GM19043 (cell line): ENCODE data around the gene IL1A.
A peak's percentile ranks its signal among the peaks of the same experiment; 100 is the strongest.

Experiments used
- ATAC-seq: cut with Tn5 transposase; IDR thresholded peaks from one replicate; pipeline ENCODE4 v1.9.1; 2021; ENCODE audit warnings: low read depth; ENCODE audit not compliant: unreplicated experiment

Gene IL1A

DNA sequence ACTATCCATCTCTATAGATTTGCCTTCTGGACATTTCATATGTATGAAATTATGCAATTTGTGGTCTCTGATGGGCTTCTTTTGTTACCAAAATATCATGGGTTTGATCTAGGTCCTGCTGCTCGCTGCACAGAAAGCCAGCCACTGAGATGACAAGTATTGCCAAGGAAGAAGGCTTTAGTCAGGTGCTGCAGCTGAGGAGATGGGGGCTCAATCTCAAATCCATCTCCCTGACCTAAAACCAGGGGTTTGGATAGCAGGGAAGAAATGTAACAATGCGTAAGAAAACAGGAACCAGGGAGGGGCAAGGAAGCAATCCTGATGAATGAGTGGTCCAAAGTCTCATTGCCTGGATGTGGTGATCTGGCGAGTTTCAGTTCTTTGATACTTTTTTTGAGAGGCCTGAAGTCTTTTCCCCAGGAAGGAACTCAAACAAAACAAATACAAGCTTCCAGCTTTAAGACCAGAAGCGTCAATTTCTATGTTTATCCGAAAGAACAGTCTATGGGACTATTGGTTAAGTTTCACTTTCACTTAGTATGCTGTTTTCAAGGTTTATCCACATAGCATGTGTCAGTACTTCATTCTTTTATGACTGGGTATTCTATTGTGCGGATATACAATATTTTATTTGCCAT lies 16.5 kb downstream of the IL1A start:
- ATAC-seq: no peak

DNA sequence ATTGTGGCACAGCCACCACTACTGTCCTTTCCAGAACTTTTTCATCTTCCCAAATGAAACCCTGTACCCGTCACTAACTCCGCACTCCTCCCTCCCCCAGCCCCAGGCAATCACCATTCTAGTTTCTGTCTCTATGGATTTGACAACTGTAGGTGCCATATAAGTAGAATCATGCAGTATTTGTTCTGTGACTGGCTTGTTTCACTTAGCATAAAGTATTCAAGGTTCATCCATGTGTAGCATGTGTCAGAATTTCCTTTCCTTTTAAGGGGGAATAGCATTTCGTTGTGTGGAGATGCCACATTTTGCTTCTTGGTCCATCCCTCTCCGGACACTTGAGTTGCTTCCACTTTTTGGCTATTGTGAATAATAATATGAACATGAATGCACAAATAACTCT lies 19.0 kb downstream of the IL1A start:
- ATAC-seq: no peak

- peak; percentile 97 for ATAC-seq
These were observed 19.9 kb downstream of the IL1A start, which contains the start of gene CKAP2L for GRCh38 chr2:112764071-112765044. CKAP2L (minus strand) TSS chr2:112764609; CDS start chr2:112764598, 11 bp downstream.

GRCh38 chr2:112762276-112762675 lies 22.0 kb downstream of the IL1A start:
- no peak for ATAC-seq

GRCh38 chr2:112760149-112760548 lies 24.1 kb downstream of the IL1A start:
- no peak for ATAC-seq

- ATAC-seq: no peak
These were observed 25.6 kb downstream of the IL1A start for GRCh38 chr2:112758711-112759110.

- ATAC-seq: no peak
These were observed 27.0 kb downstream of the IL1A start for GRCh38 chr2:112757265-112757664.

DNA sequence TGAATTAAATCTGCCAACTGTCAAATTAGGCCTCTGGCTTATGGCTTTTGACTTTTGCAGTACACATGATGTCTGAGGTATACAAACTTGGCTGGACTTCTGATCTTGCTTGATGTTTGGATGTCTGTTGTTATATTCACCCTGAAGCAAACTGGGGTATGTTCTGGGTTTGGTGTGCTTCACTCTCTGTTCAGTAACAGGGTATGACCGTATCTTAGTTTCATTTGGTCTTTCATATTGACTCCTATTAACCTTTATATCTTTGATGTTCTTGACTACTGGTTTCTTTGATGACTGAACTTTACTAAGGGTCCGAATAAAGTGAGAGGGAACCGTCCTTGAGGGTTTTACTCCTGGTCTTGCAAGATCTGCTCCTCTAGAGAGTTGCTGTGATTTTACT lies 28.1 kb downstream of the IL1A start:
- ATAC-seq: no peak

- ATAC-seq: no peak
These were observed 28.8 kb downstream of the IL1A start for GRCh38 chr2:112755444-112755843.

DNA sequence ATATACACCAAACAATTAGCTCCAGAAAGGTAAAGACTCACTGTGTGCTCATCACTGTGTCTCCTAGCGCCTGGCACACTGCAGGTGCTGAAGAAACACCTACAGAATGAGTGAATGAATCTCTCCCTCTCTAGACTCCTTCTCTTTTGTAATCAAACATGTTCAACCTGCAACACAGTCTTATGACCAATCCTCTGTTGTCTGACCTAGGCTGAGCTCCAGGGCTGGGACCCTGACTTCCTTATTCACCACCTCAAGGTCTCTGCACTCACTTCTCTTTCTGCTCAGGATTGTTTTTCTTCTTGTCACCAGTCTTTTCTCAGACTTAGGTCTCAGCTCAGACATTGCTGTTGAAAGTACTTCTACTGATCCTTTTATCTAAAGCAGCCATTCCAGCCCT lies 29.7 kb downstream of the IL1A start:
- no peak for ATAC-seq

GRCh38 chr2:112752667-112753066 lies 31.6 kb downstream of the IL1A start:
- ATAC-seq: no peak

GRCh38 chr2:112751451-112752197 lies 32.7 kb downstream of the IL1A start:
- no peak for ATAC-seq

DNA sequence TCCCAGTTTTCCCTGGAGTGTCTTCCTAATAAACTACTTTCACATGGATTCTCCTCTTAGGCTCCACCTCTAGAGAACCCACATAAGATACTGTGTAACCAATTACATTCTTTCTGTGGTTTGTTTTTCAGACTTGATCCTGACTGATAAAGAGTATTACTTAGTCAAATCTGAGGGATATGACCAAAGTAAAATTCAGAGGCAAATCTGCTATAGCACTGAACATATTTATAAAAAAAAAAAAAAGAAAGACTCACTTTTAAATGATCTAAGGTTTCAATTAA lies 33.8 kb downstream of the IL1A start:
- ATAC-seq: no peak

DNA sequence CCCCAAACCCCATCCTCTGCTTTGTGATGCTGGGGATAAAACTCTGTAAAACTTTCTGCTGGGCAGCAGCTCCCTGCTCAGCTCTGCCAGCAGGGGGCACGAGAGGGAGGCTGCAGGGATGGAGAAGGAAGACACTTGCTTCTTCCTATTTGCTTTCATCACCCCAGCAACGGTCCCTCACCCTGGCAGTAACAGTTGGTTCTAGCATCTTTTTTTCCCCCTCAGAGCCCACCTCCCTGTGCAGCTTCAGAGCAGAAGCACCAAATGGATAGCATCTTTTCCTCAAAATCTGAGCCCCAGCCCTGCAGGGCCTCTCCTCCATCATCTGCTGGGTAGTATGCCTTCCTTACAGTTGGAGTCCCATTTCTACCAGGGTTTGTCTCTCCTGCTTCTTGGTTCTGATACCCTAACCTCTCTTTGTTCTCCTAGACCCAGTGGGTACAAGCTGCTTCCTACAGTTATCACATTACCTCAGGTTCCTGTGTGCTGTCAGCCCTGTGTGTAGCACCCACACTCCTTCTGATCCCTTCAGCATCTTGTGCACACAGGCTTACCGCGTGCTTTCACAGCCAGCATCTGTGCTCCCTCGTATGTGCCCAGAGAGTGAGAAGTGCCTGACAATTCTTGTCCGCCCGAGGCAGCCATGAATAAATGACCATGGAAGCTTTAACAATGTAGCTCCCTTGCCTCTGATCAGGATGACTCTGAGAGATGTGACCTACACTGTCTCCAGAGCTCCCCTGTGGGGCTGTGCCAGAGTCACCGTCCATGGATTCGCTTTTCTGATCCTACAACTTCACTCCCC lies 34.3 kb downstream of the IL1A start:
- ATAC-seq: peak; percentile 68

DNA sequence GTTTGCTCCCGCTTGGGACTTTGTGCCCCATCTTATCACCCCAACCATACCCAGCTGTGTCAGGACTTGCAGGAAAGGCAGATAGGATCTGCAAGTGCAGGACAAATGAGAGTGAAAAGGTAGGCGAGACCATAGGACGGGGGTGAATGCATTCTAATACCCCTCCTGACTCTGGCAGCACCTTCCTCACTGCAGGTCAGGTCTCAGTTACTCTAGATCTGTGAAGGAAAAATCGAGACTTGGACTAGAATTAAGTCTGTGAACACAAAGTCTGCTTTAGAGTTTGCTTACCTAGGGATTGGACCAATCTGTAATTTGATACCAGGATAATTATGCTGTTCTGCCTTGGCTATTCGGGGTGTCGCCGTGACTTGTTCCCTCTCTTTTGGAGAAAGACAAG lies 43.8 kb downstream of the IL1A start:
- no peak for ATAC-seq

- ATAC-seq: no peak
These were observed 46.6 kb downstream of the IL1A start for GRCh38 chr2:112737542-112738232.

GRCh38 chr2:112733871-112734270 lies 50.4 kb downstream of the IL1A start:
- no peak for ATAC-seq

GRCh38 chr2:112733456-112733855 lies 50.8 kb downstream of the IL1A start:
- no peak for ATAC-seq

DNA sequence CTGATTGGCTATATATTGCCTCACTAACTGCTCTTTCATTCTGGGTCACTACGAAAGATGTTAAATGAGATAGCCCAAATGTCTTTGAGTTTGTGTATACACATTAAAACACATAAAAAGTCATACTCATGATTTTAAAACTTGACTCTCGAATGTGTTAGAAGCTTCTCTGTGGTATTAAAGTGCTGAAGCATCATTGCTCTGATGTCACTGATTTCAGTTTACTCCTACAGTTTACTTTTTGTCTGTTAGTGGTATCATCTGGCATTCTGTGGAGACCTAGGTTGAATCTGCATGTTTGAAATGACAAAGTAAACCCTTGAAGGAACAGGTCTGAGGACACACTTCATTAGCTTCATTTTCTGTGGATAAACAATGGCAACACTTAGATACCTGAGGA lies 52.8 kb downstream of the IL1A start:
- no peak for ATAC-seq

DNA sequence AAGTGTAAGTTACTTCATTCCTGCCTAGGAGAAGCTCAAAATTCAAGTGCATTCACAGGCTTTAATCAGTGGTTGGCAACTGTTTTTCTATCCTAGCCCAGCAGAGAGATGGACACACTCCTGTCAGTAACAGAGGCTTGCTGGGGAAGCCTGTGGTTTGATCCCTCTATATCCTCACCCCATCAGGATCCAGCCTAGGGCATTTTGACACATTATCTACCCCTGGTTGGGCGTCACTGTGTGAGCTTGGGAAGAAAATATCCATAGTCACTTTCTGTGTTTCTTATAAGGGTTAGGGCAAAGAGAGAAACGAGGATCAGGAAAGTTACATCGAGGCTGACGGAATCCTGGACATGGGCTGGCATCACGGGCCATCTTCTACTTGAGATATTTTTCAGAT lies 53.5 kb downstream of the IL1A start:
- ATAC-seq: no peak
